ENCODE data around the gene TIGAR.

Gene TIGAR

DNA sequence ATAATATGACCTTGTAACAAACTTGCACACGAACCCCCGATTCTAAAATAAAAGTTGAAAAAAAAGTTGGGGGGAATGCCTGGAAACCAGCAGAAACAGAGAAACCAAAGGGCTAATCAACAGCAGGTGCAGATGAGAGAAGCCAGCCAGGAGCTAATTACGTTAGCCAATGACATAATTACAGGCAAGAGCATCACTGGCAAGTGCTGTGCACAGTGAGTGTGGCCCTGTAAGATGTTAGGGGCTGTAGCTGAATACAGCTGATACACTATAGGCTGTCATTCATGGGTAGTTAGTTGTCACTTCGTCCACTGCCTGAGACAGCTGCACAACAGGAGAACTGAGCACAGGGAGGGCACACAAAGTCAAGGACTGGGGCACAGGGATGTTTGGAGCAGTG is 65.8 kb downstream of the TIGAR start:
- no peak for DNase-seq

DNA sequence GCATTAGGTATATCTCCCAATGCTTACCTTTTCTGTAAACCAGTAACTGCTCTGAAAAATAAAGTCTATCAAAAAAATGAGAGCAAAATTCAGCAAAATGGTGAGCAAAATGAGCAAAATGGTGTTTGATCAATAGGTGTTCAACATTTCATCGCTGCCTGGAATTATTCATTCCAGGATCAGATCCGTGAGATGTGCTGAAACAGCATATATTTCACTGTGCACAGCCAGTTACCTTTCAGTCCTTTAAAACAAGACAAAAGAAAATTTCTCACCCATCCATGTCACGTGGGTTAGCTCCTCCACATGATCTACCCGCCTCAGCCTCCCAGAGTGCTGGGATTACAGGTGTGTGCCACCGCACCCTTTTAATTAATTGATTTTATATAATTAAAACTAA is 66.6 kb downstream of the TIGAR start:
- DNase-seq: no peak

- DNase-seq: no peak
These were observed 67.0 kb downstream of the TIGAR start for GRCh38 chr12:4388032-4388431.

DNA sequence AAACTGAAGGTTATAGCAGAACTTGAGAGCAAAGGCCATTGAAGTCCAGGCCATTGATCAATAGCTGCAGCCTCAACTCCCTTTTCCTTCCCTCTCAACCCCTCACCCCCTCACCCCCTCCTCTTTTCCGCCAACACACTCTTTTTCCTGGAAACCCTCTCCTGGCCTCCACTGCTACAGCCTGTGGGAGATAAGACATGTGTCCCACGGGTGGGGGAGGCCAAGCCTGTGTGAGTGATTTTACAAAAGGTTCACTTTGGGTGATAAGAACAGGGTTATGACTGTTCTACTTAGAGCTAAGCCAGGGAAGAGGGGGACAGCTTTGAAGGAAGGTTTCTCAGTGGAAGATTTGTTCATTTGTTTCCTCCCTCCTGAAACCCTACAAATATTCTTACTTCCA is 67.6 kb downstream of the TIGAR start:
- DNase-seq: no peak

DNA sequence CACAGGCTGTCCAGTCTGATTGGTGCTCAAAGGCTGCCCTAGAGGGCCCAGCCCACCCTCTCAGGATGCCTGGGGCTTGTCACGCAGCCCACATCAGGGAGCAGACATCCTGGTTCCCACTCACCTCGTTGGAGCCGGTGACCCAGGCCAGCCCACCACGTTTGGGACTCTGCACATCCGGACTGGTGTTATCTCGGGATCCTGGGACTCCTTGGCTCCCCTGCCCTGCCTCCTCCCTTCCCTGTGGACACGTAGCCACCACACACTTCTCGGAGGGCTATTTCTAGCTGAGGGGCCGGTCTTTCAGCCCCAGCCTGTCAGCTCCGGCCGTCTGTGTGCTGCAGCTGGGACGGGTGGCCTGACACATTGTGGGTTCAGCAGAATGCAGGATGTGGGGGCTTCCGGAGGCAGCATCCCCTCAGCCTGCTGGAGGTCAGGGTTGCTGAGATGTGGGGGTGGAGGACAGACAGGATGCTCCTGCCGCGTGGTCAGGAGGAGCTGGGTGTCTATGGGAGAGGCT is 71.3 kb downstream of the TIGAR start:
- DNase-seq: no peak

- no peak for DNase-seq
These were observed 72.2 kb downstream of the TIGAR start for GRCh38 chr12:4393211-4393610.

- DNase-seq: no peak
These were observed 74.8 kb downstream of the TIGAR start for GRCh38 chr12:4395818-4396217.

DNA sequence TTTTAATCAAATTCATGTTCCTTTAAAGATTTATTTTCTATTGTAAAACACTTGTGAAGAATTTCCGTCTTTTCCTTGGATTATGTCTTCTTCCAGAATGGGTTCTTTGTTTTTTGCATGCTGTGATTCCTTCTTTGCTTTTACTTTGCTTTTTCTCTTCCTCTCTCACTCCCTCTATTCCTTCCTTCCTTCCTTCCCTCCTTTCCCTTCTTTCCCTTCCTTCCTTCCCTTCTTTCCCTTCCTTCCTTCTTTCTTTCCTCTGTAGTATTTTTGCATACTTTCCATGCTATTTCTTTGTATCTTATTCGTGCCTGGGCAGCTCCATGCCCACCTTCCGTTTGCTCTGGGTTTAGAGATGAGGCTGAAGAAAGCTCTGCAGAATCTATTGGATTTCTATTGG is 80.1 kb downstream of the TIGAR start:
- DNase-seq: no peak

- no peak for DNase-seq
These were observed 82.0 kb downstream of the TIGAR start for GRCh38 chr12:4402996-4403395.
